ENCODE results near the gene CCL23. TPM values are rescaled to one million over a fixed set of nuclear protein-coding genes. Genes with fewer than 3 reads are reported as not detected.

CCL23 gene
- total and polyA plus RNA-seq, 2 donors (not counting 3 experiments of a cell fraction or from before 2014, with no cell fraction given), result 1.0 to 1.1 TPM

DNA sequence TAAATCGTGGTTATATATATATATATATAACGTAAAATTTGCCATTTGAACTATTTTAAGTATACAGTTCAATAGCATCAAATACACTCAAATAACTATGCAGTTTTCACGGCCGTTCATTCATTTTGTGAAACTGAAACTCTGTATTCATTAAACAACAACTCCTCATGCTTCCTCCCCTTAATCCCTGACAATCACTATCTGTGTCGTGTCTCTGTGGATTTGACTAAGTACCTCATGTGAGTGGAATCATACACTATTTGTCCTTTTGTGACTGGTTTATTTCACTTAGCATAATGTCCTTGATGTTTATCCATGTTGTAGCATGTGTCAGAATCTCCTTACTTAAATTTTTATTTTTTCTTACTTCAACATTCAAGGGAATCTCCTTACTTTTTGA is 2.8 kb downstream of the CCL23 start:
- Histone ChIP-seq H3K36me3 (ENCODE audit: control insufficient read depth in 2 of 2, extremely low read depth in 1 of 2, insufficient read depth in 2 of 2, low read length in 2 of 2) (no peaks in the 10 kb centered on the region), H3K9ac (replicated peaks; ENCODE audit: extremely low read depth, insufficient read depth, low read length) (no peak overlapping the region), H3K27me3 (ENCODE audit: control insufficient read depth in 2 of 2, insufficient read depth in 2 of 2, low read length in 2 of 2) (no peaks in the 10 kb centered on the region), H4K20me1 (replicated peaks; ENCODE audit: control insufficient read depth, extremely low read depth, insufficient read depth, low read length) (no peaks in the 10 kb centered on the region), H3K4me3 (replicated peaks in 1 of 3; ENCODE audit: insufficient read depth in 1 of 3, low read depth in 1 of 3, low read length in 3 of 3) (no peak overlapping the region), H2AFZ (ENCODE audit: low read depth, low read length) (no peak overlapping the region), H3K9me3 (replicated peaks; ENCODE audit: control insufficient read depth, insufficient read depth, low read length) (no peaks in the 10 kb centered on the region), H3K9me1 (replicated peaks; ENCODE audit: control insufficient read depth, extremely low read depth, insufficient read depth, low read length) (no peaks in the 10 kb centered on the region), H3K4me2 (ENCODE audit: insufficient read depth, low read length) (no peak overlapping the region), H3K79me2 (ENCODE audit: control insufficient read depth, insufficient read depth, low read length) (no peaks in the 10 kb centered on the region), H3K27ac (ENCODE audit: insufficient read depth, low read depth, low read length) (no peak overlapping the region), H3K4me1 (ENCODE audit: control insufficient read depth, extremely low read depth, insufficient read depth, low read length) (peaks cover 9% of the 10 kb centered on the region)
- BruUV-seq (replicated peaks), result no TSS peak
- ChIA-PET CTCF (interaction anchor here (1.2 to 1.7 kb wide), 2 partner anchors 45 to 58 kb away, joined by 3 to 5 read pairs; no protein-coding TSS in a partner anchor), POLR2A (no interaction called here)
- no peak for FAIRE-seq
- intact Hi-C loops (cut with micrococcal nuclease), result no loop called here
- no peak for DNase-seq (ENCODE audit: low read depth, low spot score)
- dilution Hi-C loops (cut with MboI; ENCODE audit: extremely low pct_ligation_motif_present, low sequenced_read_pairs), result no loop called here
- no peak for TF ChIP-seq POLR2A (IDR thresholded peaks at IDR 0.05; ENCODE audit: low read depth, low read length)
- TF ChIP-seq, protein P1, sequence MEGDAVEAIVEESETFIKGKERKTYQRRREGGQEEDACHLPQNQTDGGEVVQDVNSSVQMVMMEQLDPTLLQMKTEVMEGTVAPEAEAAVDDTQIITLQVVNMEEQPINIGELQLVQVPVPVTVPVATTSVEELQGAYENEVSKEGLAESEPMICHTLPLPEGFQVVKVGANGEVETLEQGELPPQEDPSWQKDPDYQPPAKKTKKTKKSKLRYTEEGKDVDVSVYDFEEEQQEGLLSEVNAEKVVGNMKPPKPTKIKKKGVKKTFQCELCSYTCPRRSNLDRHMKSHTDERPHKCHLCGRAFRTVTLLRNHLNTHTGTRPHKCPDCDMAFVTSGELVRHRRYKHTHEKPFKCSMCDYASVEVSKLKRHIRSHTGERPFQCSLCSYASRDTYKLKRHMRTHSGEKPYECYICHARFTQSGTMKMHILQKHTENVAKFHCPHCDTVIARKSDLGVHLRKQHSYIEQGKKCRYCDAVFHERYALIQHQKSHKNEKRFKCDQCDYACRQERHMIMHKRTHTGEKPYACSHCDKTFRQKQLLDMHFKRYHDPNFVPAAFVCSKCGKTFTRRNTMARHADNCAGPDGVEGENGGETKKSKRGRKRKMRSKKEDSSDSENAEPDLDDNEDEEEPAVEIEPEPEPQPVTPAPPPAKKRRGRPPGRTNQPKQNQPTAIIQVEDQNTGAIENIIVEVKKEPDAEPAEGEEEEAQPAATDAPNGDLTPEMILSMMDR (IDR thresholded peaks at IDR 0.05; ENCODE audit: extremely low read depth in 1 of 2, insufficient read depth in 1 of 2, low read depth in 1 of 2, low read length in 2 of 2), result no peak
- no peak for TF ChIP-seq POLR2AphosphoS5 (IDR thresholded peaks at IDR 0.05; ENCODE audit: insufficient read depth, low read depth, low read length)
- TF ChIP-seq, protein P2, sequence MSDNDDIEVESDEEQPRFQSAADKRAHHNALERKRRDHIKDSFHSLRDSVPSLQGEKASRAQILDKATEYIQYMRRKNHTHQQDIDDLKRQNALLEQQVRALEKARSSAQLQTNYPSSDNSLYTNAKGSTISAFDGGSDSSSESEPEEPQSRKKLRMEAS (IDR thresholded peaks at IDR 0.05; ENCODE audit: insufficient read depth, insufficient read length), result no peak
- TF ChIP-seq MYC (IDR thresholded peaks at IDR 0.05; ENCODE audit: low read depth, low read length), result no peak
- TF ChIP-seq EZH2 (IDR thresholded peaks at IDR 0.05; ENCODE audit: borderline replicate concordance, low read depth, low read length, severe bottlenecking), result no peak
- no peak for TF ChIP-seq GATA2 (IDR thresholded peaks at IDR 0.05; ENCODE audit: insufficient read depth, insufficient read length, low read depth, low read length)
- no peak for TF ChIP-seq FOS (IDR thresholded peaks at IDR 0.05; ENCODE audit: borderline replicate concordance, insufficient read depth, low read length)
- no peak for TF ChIP-seq JUN (IDR thresholded peaks at IDR 0.05; ENCODE audit: borderline replicate concordance, insufficient read depth, insufficient read length, low read depth)

All from endothelial cell of umbilical vein (primary cell).